ENCODE data around the gene GCNT2. TPM values are rescaled to one million over a fixed set of nuclear protein-coding genes. Genes with fewer than 3 reads are reported as not detected.

Gene GCNT2
- total RNA-seq, 1 experiment from 2014 or later: 51.2 TPM

DNA sequence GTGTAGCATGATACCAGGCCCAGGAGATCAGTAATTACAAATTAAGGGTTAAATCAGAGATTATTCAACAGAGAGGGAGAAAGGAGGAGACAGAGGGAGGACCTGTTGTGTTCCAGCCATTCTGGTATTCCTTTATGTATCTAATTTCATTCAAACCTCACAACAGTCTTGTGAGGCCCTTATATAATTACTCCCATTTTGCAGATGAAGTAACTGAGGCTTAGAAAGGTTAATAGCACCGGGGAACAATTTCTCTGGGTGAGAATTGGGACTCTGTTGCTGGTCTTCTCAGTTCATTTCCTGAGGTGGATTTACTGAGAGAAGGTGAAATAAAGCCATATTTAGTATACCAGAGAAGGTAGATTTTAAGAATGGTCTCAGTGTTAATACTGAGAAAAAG is 106.6 kb downstream of the GCNT2 start:
- H3K27ac Mint-ChIP-seq: no peak overlapping the region
- ATAC-seq (no peak), DNase-seq (ENCODE audit: low spot score) (no peak)
- H3K36me3 Mint-ChIP-seq: peaks cover 50% of the 10 kb centered on the region
- POLR2A ChIA-PET: no interaction called here
- CTCF ChIA-PET: no interaction called here
- TF ChIP-seq ETV6 (CRISPR knock-in tag; IDR thresholded peaks at IDR 0.05) (no peak), IRF2 (CRISPR knock-in tag; IDR thresholded peaks at IDR 0.05; ENCODE audit: borderline replicate concordance, low read depth) (no peak), RORB (CRISPR knock-in tag; IDR thresholded peaks at IDR 0.05) (no peak), OVOL2 (CRISPR knock-in tag; IDR thresholded peaks at IDR 0.05; ENCODE audit: borderline replicate concordance) (no peak), ELF4 (CRISPR knock-in tag; IDR thresholded peaks at IDR 0.05; ENCODE audit: low read depth) (no peak), ZNF219 (CRISPR knock-in tag; IDR thresholded peaks at IDR 0.05; ENCODE audit: borderline replicate concordance) (no peak), ZNF121 (CRISPR knock-in tag; IDR thresholded peaks at IDR 0.05) (no peak), RELA (CRISPR knock-in tag; IDR thresholded peaks at IDR 0.05; ENCODE audit: borderline replicate concordance) (no peak), ZNF416 (CRISPR knock-in tag; IDR thresholded peaks at IDR 0.05) (no peak)
- TF ChIP-seq, protein P1, sequence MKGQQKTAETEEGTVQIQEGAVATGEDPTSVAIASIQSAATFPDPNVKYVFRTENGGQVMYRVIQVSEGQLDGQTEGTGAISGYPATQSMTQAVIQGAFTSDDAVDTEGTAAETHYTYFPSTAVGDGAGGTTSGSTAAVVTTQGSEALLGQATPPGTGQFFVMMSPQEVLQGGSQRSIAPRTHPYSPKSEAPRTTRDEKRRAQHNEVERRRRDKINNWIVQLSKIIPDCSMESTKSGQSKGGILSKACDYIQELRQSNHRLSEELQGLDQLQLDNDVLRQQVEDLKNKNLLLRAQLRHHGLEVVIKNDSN (CRISPR knock-in tag; IDR thresholded peaks at IDR 0.05): no peak
- TF ChIP-seq, protein P2, sequence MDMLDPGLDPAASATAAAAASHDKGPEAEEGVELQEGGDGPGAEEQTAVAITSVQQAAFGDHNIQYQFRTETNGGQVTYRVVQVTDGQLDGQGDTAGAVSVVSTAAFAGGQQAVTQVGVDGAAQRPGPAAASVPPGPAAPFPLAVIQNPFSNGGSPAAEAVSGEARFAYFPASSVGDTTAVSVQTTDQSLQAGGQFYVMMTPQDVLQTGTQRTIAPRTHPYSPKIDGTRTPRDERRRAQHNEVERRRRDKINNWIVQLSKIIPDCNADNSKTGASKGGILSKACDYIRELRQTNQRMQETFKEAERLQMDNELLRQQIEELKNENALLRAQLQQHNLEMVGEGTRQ (CRISPR knock-in tag; IDR thresholded peaks at IDR 0.05): no peak
- TF ChIP-seq, protein P3, sequence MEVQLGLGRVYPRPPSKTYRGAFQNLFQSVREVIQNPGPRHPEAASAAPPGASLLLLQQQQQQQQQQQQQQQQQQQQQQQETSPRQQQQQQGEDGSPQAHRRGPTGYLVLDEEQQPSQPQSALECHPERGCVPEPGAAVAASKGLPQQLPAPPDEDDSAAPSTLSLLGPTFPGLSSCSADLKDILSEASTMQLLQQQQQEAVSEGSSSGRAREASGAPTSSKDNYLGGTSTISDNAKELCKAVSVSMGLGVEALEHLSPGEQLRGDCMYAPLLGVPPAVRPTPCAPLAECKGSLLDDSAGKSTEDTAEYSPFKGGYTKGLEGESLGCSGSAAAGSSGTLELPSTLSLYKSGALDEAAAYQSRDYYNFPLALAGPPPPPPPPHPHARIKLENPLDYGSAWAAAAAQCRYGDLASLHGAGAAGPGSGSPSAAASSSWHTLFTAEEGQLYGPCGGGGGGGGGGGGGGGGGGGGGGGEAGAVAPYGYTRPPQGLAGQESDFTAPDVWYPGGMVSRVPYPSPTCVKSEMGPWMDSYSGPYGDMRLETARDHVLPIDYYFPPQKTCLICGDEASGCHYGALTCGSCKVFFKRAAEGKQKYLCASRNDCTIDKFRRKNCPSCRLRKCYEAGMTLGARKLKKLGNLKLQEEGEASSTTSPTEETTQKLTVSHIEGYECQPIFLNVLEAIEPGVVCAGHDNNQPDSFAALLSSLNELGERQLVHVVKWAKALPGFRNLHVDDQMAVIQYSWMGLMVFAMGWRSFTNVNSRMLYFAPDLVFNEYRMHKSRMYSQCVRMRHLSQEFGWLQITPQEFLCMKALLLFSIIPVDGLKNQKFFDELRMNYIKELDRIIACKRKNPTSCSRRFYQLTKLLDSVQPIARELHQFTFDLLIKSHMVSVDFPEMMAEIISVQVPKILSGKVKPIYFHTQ (CRISPR knock-in tag; IDR thresholded peaks at IDR 0.05): no peak
- TF ChIP-seq, protein P4, sequence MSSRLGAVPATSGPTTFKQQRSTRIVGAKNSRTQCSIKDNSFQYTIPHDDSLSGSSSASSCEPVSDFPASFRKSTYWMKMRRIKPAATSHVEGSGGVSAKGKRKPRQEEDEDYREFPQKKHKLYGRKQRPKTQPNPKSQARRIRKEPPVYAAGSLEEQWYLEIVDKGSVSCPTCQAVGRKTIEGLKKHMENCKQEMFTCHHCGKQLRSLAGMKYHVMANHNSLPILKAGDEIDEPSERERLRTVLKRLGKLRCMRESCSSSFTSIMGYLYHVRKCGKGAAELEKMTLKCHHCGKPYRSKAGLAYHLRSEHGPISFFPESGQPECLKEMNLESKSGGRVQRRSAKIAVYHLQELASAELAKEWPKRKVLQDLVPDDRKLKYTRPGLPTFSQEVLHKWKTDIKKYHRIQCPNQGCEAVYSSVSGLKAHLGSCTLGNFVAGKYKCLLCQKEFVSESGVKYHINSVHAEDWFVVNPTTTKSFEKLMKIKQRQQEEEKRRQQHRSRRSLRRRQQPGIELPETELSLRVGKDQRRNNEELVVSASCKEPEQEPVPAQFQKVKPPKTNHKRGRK (CRISPR knock-in tag; IDR thresholded peaks at IDR 0.05; ENCODE audit: borderline replicate concordance): no peak
- TF ChIP-seq, protein P5, sequence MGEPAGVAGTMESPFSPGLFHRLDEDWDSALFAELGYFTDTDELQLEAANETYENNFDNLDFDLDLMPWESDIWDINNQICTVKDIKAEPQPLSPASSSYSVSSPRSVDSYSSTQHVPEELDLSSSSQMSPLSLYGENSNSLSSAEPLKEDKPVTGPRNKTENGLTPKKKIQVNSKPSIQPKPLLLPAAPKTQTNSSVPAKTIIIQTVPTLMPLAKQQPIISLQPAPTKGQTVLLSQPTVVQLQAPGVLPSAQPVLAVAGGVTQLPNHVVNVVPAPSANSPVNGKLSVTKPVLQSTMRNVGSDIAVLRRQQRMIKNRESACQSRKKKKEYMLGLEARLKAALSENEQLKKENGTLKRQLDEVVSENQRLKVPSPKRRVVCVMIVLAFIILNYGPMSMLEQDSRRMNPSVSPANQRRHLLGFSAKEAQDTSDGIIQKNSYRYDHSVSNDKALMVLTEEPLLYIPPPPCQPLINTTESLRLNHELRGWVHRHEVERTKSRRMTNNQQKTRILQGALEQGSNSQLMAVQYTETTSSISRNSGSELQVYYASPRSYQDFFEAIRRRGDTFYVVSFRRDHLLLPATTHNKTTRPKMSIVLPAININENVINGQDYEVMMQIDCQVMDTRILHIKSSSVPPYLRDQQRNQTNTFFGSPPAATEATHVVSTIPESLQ (CRISPR knock-in tag; IDR thresholded peaks at IDR 0.05): no peak
- no peak overlapping the region for H3K4me3 Mint-ChIP-seq
- H3K9me3 Mint-ChIP-seq: 0 out of 2 replicates have a peak, but pooled peaks cover 4% of the 10 kb centered on the region
- no peaks in the 10 kb centered on the region for H3K4me1 Mint-ChIP-seq
- no peaks in the 10 kb centered on the region for H3K27me3 Mint-ChIP-seq (ENCODE audit: low read depth)

DNA sequence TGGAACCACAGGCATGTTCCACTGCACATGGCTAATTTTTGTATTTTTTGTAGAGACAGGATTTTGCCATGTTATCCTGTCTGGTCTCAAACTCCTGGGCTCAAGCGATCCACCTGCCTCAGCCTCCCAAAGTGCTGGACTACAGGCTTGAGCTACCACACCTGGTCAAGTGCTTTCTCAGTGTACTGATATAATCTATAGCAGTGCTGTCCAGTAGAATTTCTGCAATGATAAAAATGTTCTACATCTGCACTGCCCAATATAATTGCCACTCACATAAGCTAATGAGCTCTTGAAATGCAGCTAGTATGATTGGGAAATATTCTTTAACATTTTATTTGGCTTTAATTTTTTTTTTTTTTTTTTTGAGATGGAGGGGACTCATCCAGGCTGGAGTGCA is 109.0 kb downstream of the GCNT2 start:
- DNase-seq (ENCODE audit: low spot score) (no peak), ATAC-seq (no peak)
- no peaks in the 10 kb centered on the region for H3K27me3 Mint-ChIP-seq (ENCODE audit: low read depth)
- no peak overlapping the region for H3K4me3 Mint-ChIP-seq
- no peak for TF ChIP-seq CREB1 (CRISPR knock-in tag; IDR thresholded peaks at IDR 0.05)
- TF ChIP-seq MXD4 (CRISPR knock-in tag; IDR thresholded peaks at IDR 0.05; ENCODE audit: borderline replicate concordance): no peak
- TF ChIP-seq CREM (CRISPR knock-in tag; IDR thresholded peaks at IDR 0.05): no peak
- TF ChIP-seq, protein P3 (CRISPR knock-in tag; IDR thresholded peaks at IDR 0.05): no peak
- TF ChIP-seq ZNF232 (CRISPR knock-in tag; IDR thresholded peaks at IDR 0.05): no peak
- no peak for TF ChIP-seq JAZF1 (CRISPR knock-in tag; IDR thresholded peaks at IDR 0.05)
- TF ChIP-seq SMAD4 (CRISPR knock-in tag; IDR thresholded peaks at IDR 0.05): no peak
- TF ChIP-seq NFE2L1 (CRISPR knock-in tag; IDR thresholded peaks at IDR 0.05): no peak
- H3K9me3 Mint-ChIP-seq: 0 out of 2 replicates have a peak, but pooled peaks cover 4% of the 10 kb centered on the region
- H3K4me1 Mint-ChIP-seq: peaks cover 5% of the 10 kb centered on the region
- no peak overlapping the region for H3K27ac Mint-ChIP-seq
- ChIA-PET POLR2A (no interaction called here), CTCF (interaction anchor here (0.8 kb wide), 1 partner anchor 8 kb away, joined by 3 read pairs; no protein-coding TSS in a partner anchor)
- peaks cover 28% of the 10 kb centered on the region for H3K36me3 Mint-ChIP-seq
